Measurements from ENCODE around the gene CPNE8.

DNA sequence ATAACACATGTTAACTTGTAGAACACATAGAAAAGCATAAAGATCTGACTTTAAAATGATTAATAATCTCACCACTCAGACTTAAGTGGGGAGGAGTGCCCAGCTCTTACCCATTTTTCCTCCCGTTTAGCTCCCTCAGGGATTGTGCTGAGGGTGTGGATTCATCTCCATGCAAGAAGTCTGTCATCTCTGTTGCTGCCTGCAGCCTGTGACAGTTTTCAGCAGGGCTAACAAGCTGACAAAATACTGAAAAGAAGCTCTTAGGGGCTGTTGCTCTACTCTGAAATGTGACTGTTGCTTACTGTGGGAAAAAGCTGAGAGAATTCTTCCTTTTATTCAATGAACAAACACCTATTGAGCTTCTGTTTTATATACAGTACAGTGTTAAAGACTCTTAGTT is 216.2 kb downstream of the CPNE8 start:
- TF ChIP-seq, protein P1, sequence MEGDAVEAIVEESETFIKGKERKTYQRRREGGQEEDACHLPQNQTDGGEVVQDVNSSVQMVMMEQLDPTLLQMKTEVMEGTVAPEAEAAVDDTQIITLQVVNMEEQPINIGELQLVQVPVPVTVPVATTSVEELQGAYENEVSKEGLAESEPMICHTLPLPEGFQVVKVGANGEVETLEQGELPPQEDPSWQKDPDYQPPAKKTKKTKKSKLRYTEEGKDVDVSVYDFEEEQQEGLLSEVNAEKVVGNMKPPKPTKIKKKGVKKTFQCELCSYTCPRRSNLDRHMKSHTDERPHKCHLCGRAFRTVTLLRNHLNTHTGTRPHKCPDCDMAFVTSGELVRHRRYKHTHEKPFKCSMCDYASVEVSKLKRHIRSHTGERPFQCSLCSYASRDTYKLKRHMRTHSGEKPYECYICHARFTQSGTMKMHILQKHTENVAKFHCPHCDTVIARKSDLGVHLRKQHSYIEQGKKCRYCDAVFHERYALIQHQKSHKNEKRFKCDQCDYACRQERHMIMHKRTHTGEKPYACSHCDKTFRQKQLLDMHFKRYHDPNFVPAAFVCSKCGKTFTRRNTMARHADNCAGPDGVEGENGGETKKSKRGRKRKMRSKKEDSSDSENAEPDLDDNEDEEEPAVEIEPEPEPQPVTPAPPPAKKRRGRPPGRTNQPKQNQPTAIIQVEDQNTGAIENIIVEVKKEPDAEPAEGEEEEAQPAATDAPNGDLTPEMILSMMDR (IDR thresholded peaks at IDR 0.05; ENCODE audit: low read length), result no peak
- TF ChIP-seq EZH2 (optimal IDR thresholded peaks at IDR 0.05; ENCODE audit: low read depth, low read length) (no peak), EZH2phosphoT487 (IDR thresholded peaks at IDR 0.05; ENCODE audit: low read length) (no peak)
